ENCODE results near the gene C16orf74.

The C16orf74 gene

DNA sequence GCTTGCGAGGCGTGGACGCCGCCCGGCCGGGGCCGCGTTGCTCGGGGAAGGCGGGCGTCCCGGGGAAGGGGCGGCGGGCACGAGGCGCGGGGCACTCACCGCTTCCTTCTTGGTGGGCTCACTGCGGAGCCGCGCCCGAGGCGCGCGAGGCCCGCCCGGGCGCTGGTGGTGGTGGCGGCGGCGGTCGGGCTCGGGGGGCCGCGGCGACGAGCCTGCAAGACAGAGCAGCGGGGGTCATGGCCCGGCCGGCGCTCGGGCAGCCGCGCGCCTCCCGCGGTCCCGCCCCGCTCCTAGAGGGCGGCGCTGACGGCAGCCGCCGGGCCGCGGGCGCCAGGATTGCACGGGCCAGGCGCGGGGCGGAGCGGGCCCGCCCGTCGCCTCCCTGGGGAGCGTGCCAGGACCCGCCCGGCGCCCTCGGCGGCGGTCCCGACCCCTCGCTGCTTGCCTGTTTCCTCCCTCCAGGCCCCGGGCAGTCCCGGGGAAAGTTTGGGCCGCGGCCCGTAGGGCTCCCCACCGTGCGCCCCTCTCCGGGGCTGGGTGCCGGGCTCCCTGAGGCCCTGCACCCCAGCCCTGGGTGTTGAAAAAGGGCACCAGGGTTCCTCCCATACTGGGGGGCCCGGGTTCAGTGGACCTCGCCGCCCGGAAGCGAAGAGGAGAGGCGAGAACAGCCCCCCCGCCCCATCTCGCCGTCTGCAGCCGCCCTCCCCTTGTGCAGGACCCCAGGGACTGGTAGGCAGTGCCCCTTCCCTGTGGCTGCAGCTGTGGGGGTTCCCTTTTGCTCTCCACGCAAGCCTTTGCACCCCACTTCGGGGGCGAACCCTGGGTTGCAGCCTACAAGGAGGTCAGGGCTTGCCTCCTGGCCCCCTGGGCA lies at the start of gene C16orf74:
TSS of gene C16orf74 (minus strand) at position 270 of the 871 bp plus-strand sequence. CDS start 15,879 bp downstream, outside the sequence.
- DNase-seq (ENCODE audit: insufficient read length, low spot score), result no peak
- FAIRE-seq, result no peak
- TF ChIP-seq, protein P1, sequence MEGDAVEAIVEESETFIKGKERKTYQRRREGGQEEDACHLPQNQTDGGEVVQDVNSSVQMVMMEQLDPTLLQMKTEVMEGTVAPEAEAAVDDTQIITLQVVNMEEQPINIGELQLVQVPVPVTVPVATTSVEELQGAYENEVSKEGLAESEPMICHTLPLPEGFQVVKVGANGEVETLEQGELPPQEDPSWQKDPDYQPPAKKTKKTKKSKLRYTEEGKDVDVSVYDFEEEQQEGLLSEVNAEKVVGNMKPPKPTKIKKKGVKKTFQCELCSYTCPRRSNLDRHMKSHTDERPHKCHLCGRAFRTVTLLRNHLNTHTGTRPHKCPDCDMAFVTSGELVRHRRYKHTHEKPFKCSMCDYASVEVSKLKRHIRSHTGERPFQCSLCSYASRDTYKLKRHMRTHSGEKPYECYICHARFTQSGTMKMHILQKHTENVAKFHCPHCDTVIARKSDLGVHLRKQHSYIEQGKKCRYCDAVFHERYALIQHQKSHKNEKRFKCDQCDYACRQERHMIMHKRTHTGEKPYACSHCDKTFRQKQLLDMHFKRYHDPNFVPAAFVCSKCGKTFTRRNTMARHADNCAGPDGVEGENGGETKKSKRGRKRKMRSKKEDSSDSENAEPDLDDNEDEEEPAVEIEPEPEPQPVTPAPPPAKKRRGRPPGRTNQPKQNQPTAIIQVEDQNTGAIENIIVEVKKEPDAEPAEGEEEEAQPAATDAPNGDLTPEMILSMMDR (IDR thresholded peaks at IDR 0.05; ENCODE audit: insufficient read depth, missing control alignments), result no peak

DNA sequence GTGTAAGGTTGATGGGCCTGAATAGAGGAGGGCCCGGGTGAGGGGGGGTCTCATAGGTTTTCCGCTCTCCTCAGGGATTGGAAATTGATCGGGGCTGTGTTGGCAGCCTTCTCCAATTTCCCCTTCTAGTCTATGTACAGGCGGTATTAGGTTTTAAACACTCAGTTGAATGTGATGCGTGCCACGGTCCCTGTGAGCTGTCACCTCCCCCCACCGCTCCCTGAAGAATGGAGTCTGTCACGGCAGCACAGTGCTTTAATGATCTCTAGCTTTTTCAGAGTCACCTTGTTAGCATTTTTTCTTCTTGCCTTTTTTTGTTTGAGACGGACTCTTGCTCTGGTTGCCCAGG lies 49.4 kb upstream of the C16orf74 start:
- DNase-seq (ENCODE audit: insufficient read length, low spot score) (no peak), FAIRE-seq (no peak)
- TF ChIP-seq, protein P1 (IDR thresholded peaks at IDR 0.05; ENCODE audit: insufficient read depth, missing control alignments), result no peak

DNA sequence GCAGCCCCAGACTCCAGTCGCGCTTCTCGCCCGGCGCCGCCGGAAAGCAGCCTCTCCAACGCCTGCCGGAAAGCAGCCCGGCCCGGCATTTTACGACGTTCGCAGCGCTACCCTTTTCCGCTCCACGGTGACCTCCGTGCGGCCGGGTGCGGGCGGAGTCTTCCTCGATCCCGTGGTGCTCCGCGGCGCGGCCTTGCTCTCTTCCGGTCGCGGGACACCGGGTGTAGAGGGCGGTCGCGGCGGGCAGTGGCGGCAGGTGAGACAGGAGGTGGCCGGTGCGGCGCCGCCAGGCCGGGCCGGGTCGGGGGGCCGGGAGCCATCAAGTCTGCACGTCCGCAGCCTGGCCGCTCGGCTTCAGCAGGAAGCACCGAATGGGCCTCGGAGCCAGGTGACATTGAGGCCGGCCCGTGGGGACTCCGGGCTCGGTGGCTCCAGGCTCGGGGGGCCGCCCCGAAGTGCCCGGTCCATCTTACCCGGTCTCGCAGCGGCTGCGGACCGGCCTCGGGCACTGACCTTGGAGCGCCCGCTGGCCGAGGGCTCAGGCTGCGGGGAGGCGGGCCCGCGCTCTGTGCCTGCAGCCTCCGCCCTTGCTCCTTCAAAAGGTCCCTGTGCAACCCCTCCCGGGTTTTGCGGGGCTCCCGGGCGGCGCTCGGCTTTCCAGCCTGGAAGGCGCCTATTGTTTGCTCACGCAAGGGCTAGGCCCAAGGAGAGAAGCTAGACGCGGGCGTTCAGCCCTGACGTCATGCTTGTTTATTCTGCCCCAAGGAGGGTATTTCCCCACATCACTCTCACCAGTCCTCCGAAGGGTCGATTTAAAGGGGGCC lies 48.8 kb upstream of the C16orf74 start, which contains the start of the genes COX4I1 and EMC8:
TSS of gene COX4I1 (plus strand) at position 199 of the 824 bp plus-strand sequence. CDS start 1,511 bp downstream, outside the sequence.
TSS of gene EMC8 (minus strand) at position 48 of the 824 bp plus-strand sequence. CDS start 249 bp downstream, outside the sequence.
- FAIRE-seq (no peak), DNase-seq (ENCODE audit: insufficient read length, low spot score) (peak; percentile 57)

DNA sequence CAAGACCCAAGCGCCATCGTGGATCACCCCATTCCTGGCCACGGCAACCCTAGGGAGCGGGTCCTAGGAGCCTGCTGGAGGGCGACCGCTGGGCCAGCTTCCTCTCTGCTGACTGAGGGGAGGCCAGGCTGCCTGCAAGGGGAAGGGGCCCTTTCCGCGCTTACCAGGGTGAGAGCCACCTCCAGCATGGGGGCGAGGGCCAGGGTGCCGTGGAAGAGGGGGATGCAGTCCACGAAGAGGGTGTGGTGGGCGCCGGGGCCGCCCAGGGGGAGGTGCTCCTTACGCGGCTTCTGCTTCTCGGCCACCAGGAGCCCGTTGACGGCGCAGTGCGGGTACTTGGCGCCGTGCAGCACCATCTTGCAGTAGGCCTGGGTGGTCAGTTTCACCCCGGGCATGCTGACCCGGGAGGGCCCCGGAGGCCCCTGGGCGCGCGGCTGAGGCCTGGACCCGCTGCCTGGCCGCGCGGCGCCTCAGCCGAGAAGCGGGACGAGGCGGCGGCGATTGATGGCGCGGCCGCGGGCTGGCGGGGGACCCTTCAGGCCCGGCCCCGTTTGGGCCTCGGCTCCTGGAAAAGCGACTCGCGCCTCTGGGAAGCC lies 48.1 kb upstream of the C16orf74 start:
- TF ChIP-seq, protein P1 (IDR thresholded peaks at IDR 0.05; ENCODE audit: insufficient read depth, missing control alignments), result no peak
- FAIRE-seq (no peak), DNase-seq (ENCODE audit: insufficient read length, low spot score) (no peak)

More for the DNA sequence above, 48.8 kb upstream of the C16orf74 start, which contains the start of the genes COX4I1 and EMC8:
- TF ChIP-seq, protein P1 (IDR thresholded peaks at IDR 0.05; ENCODE audit: insufficient read depth, missing control alignments), result no peak

DNA sequence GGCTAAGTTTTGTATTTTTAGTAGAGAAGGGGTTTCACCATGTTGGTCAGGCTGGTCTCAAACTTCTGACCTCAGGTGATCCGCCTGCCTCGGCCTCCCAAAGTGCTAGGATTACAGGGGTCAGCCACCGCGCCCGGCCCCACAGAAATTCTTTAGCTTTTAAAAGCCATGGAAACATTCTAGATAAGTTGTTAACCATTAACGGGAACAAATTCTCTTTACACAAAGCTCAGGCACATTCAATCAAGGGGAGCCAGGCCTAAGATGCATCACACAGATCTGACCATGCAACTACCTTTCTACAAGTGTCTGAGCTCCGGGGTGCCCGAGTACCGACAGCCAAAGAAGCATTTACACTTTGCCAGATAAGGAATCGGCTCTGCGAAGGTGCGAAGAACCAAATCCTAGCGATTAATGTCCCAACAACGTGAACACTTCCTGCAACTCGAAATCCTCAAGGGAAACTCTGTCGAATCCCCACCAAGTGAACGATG lies 47.4 kb upstream of the C16orf74 start:
- TF ChIP-seq, protein P1 (IDR thresholded peaks at IDR 0.05; ENCODE audit: insufficient read depth, missing control alignments), result no peak
- no peak for DNase-seq (ENCODE audit: insufficient read length, low spot score)
- no peak for FAIRE-seq

DNA sequence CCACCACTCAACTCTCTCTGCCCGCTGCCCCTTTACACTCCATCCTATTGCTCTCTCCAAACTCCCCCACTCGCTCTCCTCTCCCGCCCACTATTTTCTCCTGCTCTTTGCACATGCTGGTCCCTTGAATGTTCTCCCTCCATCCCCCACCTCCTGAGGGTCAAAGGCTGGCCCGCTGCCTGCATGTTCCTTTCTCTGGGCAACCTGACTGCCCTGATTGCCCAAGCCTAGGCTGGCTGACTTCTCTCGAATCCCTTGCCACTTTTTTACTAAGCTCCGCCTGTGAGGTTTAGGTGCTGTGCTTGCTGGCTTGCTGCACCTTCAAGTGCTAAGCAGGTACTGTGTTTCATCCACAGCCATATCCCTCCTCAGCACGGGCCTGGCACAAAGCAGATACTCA lies 45.7 kb upstream of the C16orf74 start:
- DNase-seq (ENCODE audit: insufficient read length, low spot score) (no peak), FAIRE-seq (no peak)
- TF ChIP-seq, protein P1 (IDR thresholded peaks at IDR 0.05; ENCODE audit: insufficient read depth, missing control alignments), result no peak

Measured in D721Med (cell line).